ENCODE measurements around the gene SLC7A6. TPM values are rescaled to one million over a fixed set of nuclear protein-coding genes. Genes with fewer than 3 reads are reported as not detected.

The SLC7A6 gene
- total and polyA plus RNA-seq, 2 of the 13 experiments (the other 11 are each of a cell fraction or from before 2014, with no cell fraction given) = 35.8 to 70.8 TPM

DNA sequence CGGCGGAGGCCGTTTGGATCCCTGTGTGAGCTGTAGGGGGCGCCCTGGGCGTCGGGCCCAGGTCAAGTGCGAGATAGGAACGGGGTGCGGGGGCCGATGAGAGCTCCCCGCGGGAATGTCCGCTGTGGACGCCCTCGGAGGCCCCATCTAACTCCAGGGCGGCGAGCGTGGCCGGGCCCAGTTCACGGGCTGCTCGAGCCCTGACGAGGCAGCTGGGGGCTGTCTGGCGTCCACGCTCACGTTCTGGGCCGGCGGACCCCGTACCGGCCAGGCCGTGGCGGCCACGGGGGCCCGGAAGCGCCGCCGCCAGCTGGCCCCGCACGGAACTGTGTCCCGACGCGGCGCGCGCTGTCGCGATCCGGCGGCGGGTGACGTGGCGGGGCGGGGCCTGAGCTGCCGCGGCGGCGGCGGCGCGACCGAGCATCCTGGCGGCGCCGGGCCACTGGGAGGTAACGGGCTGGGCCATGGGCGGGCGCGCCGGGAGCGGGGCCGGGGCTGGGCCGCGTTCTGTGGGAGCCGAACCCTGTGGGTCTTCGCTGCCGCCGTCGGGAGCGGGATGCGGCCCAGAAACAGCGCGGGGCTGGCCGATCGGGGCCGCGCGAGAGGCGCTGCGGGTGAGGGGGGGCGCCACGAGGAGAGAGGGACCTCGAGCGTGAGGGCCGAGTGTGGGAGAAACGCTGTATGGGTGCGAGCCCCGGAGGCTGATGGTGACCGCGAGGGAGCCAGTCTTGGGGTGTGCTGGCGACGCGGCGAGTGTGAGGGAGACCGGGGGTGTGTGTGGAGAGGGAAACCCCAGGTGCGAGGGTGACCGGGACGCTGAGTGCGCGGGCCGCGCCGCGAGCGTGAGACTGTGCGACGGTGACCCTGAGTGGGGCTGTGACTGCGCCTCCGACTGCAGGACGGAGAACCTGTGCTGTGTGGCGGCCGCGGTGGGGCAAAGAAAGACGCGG, at the start of gene SLC7A6 (continued):
- TF ChIP-seq EP300 (IDR thresholded peaks at IDR 0.05; ENCODE audit: low read depth in 2 of 2, low read length in 2 of 2) (0 out of 4 replicates have a peak, but pooled peaks of 1 of the 2 experiments have one; percentile 39), EP300 (CRISPR knock-in tag; IDR thresholded peaks at IDR 0.05; ENCODE audit: borderline replicate concordance) (no peak), TP53 (CRISPR knock-in tag; conservative IDR thresholded peaks at IDR 0.05) (0 out of 2 replicates have a peak, but pooled peaks have one; percentile 34), ZFP62 (CRISPR knock-in tag; IDR thresholded peaks at IDR 0.05) (0 out of 2 replicates have a peak, but pooled peaks have one; percentile 22), SP2 (CRISPR knock-in tag; IDR thresholded peaks at IDR 0.05) (0 out of 2 replicates have a peak, but pooled peaks have one; percentile 47), ZNF558 (CRISPR knock-in tag; IDR thresholded peaks at IDR 0.05; ENCODE audit: borderline replicate concordance) (peak; percentile 57; the same call in 1 of the 2 replicates), MED8 (CRISPR knock-in tag; IDR thresholded peaks at IDR 0.05; ENCODE audit: insufficient replicate concordance) (no peak)
- TF ChIP-seq, protein P1, sequence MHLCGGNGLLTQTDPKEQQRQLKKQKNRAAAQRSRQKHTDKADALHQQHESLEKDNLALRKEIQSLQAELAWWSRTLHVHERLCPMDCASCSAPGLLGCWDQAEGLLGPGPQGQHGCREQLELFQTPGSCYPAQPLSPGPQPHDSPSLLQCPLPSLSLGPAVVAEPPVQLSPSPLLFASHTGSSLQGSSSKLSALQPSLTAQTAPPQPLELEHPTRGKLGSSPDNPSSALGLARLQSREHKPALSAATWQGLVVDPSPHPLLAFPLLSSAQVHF (CRISPR knock-in tag; IDR thresholded peaks at IDR 0.05) = peak; percentile 79
- TF ChIP-seq, protein P2, sequence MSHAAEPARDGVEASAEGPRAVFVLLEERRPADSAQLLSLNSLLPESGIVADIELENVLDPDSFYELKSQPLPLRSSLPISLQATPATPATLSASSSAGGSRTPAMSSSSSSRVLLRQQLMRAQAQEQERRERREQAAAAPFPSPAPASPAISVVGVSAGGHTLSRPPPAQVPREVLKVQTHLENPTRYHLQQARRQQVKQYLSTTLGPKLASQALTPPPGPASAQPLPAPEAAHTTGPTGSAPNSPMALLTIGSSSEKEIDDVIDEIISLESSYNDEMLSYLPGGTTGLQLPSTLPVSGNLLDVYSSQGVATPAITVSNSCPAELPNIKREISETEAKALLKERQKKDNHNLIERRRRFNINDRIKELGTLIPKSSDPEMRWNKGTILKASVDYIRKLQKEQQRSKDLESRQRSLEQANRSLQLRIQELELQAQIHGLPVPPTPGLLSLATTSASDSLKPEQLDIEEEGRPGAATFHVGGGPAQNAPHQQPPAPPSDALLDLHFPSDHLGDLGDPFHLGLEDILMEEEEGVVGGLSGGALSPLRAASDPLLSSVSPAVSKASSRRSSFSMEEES (CRISPR knock-in tag; IDR thresholded peaks at IDR 0.05) = 0 out of 2 replicates have a peak, but pooled peaks have one; percentile 11
- TF ChIP-seq, protein P3, sequence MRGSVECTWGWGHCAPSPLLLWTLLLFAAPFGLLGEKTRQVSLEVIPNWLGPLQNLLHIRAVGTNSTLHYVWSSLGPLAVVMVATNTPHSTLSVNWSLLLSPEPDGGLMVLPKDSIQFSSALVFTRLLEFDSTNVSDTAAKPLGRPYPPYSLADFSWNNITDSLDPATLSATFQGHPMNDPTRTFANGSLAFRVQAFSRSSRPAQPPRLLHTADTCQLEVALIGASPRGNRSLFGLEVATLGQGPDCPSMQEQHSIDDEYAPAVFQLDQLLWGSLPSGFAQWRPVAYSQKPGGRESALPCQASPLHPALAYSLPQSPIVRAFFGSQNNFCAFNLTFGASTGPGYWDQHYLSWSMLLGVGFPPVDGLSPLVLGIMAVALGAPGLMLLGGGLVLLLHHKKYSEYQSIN (CRISPR knock-in tag; IDR thresholded peaks at IDR 0.05; ENCODE audit: borderline replicate concordance) = no peak
- TF ChIP-seq, protein P4, sequence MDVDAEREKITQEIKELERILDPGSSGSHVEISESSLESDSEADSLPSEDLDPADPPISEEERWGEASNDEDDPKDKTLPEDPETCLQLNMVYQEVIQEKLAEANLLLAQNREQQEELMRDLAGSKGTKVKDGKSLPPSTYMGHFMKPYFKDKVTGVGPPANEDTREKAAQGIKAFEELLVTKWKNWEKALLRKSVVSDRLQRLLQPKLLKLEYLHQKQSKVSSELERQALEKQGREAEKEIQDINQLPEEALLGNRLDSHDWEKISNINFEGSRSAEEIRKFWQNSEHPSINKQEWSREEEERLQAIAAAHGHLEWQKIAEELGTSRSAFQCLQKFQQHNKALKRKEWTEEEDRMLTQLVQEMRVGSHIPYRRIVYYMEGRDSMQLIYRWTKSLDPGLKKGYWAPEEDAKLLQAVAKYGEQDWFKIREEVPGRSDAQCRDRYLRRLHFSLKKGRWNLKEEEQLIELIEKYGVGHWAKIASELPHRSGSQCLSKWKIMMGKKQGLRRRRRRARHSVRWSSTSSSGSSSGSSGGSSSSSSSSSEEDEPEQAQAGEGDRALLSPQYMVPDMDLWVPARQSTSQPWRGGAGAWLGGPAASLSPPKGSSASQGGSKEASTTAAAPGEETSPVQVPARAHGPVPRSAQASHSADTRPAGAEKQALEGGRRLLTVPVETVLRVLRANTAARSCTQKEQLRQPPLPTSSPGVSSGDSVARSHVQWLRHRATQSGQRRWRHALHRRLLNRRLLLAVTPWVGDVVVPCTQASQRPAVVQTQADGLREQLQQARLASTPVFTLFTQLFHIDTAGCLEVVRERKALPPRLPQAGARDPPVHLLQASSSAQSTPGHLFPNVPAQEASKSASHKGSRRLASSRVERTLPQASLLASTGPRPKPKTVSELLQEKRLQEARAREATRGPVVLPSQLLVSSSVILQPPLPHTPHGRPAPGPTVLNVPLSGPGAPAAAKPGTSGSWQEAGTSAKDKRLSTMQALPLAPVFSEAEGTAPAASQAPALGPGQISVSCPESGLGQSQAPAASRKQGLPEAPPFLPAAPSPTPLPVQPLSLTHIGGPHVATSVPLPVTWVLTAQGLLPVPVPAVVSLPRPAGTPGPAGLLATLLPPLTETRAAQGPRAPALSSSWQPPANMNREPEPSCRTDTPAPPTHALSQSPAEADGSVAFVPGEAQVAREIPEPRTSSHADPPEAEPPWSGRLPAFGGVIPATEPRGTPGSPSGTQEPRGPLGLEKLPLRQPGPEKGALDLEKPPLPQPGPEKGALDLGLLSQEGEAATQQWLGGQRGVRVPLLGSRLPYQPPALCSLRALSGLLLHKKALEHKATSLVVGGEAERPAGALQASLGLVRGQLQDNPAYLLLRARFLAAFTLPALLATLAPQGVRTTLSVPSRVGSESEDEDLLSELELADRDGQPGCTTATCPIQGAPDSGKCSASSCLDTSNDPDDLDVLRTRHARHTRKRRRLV (CRISPR knock-in tag; IDR thresholded peaks at IDR 0.05) = no peak
- TF ChIP-seq, protein P5, sequence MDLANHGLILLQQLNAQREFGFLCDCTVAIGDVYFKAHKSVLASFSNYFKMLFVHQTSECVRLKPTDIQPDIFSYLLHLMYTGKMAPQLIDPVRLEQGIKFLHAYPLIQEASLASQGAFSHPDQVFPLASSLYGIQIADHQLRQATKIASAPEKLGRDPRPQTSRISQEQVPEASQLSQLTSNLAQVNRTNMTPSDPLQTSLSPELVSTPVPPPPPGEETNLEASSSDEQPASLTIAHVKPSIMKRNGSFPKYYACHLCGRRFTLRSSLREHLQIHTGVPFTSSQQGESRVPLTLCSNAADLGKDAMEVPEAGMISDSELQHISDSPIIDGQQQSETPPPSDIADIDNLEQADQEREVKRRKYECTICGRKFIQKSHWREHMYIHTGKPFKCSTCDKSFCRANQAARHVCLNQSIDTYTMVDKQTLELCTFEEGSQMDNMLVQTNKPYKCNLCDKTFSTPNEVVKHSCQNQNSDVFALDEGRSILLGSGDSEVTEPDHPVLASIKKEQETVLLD (CRISPR knock-in tag; IDR thresholded peaks at IDR 0.05; ENCODE audit: low read depth) = peak; percentile 66
- TF ChIP-seq, protein P6, sequence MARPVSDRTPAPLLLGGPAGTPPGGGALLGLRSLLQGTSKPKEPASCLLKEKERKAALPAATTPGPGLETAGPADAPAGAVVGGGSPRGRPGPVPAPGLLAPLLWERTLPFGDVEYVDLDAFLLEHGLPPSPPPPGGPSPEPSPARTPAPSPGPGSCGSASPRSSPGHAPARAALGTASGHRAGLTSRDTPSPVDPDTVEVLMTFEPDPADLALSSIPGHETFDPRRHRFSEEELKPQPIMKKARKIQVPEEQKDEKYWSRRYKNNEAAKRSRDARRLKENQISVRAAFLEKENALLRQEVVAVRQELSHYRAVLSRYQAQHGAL (CRISPR knock-in tag; IDR thresholded peaks at IDR 0.05; ENCODE audit: not compliant biosample characterization) = no peak
- TF ChIP-seq, protein P7, sequence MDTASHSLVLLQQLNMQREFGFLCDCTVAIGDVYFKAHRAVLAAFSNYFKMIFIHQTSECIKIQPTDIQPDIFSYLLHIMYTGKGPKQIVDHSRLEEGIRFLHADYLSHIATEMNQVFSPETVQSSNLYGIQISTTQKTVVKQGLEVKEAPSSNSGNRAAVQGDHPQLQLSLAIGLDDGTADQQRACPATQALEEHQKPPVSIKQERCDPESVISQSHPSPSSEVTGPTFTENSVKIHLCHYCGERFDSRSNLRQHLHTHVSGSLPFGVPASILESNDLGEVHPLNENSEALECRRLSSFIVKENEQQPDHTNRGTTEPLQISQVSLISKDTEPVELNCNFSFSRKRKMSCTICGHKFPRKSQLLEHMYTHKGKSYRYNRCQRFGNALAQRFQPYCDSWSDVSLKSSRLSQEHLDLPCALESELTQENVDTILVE (CRISPR knock-in tag; IDR thresholded peaks at IDR 0.05) = no peak
